Hepatic stellate cell (primary cell): ENCODE measurements around the gene OPRL1.

ENCODE experiments used
- DNase-seq: peaks from one replicate; pipeline ENCODE4 v3.0.0; 2011; ENCODE audit warnings: low spot score

OPRL1 gene

DNA sequence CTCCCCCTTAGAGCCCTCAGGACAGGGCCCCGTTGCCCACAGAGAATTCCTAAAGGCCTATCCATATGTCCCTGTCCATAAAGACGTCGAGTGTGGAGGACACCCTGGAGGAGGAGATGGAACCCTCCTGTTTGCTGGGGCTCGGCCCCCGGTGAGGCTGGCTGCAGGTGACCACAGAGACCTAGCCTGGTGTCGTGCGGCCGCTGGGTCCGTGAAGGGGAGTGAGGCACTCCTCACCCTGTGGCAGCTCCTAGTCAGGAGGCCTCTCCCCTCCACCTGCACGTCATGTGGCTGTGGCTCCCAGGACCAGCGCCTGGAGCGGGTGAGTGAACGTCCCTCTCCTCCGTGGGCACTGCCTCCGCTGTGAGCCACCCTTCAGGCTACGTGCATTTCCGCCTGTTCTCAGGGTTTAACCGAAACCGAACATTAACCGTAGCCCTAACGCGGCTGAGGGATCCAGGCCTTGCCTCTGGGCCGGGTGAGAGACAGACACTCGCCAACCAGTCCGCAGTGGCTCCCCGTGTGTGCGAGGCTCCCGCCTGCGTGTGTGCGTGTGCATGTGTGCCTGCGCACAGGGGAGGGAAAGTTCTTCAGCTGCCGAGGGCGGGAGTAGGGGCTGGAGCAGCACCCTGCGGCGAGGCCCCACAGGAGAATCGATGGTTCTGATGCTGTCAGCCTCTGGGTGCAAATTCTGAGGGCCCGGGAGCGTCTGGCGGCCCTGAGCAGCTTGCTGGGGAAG, 22.8 kb upstream of the OPRL1 start:
- DNase-seq, result no peak

DNA sequence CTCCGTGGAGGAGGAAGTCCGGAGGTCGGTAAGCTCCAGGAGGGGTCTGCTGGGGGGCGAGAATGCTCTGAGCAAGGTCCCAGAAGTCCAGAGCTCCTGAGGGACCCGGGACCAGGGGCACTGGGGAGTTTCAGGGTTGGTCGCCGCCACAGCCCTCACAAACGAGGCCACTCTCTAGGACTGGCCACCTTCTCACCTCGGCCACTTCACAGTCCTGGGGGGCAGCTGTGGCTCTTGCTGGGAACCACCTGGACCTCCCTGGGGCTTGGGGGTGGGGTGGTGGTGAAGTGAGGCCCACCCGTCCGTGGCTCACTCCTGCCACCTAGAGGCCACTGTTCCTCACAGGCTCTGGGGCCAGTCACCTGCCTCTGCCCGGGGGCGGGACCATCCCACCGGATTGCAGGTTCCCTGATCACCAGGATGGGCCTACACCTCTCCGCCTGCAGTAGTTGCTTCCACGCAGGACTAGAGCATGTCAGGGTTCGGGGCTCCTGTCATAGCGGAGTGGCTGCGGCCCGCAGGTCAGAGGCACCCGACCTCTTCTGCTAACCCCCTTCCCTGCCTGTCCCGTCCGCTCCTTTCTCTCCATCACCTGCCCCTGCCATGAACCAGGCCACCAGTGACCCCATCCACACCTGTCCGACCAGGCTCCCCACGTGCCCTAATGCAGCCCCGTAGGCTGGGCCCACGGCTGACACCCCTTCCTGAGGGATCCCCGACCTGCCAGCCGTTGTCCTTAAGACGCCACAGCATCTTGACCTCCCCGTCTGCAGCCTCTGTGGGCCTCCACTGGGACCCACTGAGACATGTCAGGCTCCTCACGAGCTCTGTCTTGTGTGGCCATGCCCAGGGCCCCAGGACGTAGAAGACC, 22.0 kb upstream of the OPRL1 start:
- peak; percentile 85 for DNase-seq

DNA sequence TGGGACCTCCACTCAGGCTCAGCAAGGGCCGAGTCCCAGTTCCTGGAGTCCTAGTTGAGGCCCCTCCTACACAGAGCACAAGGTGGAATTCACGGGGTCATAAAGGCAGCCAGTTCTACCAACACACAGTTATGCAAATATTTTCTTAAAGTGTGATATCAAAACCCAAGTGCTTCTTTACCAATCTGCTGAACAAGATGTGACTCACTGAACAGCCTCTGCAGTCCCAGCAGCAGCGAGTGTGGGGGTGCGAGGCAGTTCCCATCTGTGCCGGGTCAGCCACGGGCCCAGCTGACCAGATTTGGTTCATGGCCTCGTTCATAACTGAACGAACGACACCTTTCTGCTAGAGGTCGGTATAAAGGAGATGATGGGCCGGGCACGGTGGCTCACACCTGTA, 21.3 kb upstream of the OPRL1 start:
- no peak for DNase-seq

DNA sequence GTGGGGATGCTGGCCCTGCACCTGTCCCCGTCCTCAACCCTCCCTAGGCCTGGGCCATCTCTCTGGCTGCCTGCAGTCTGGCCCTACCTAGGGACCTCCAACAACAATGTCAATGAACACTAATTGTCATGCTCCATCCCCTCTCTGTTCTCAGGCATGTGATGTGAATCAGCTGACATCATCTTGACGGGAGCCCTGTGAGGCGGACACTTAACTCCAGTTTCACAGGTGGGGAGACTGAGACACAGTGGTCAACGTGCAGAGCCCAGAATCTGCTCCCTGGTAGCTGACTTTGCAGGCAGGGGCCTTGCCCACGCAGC, 17.6 kb upstream of the OPRL1 start:
- DNase-seq, result no peak

DNA sequence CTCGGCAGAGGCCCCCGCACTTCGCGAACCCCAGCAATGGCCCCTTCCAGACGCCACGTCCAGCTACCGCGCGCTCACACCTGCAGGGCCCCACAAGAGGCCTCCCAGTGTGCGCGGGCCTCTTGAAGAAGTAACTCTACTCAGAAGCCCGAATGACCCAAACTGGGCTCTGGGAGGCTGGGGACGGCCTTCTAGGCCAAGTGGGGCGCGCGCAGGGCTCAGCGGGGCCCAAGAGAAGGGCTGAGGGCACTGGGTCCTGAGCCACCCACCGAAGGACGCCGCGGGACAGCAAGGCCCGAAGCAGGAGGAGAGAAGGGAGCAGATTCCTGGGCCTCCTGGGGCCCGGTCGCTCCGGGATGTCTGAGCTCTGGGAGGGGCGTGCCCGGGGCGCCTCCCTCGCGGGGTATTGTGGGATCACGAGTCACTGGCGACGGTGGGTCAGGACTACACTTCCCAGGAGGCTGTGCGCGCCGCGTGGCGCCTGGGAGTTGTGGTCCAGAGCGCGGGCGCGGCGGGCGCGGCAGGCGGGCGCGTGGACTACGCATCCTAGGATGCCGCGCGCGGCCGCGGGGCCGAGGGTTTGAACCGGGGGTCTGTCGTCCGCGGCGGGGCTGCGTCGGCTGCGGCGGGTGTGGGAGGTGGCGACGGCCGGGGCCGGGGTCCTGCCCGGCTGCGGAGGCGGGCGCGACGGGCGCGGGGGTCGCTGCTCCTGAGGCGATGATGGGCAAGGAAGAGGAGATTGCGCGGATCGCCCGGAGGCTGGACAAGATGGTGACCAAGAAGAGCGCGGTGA, 17.1 kb upstream of the OPRL1 start, which contains the start of gene TCEA2:
Gene TCEA2, plus strand, starts transcription at position 603 of the 793 bp plus-strand sequence. Its CDS starts 115 bp downstream, at position 718.
- DNase-seq, result peak; percentile 99

DNA sequence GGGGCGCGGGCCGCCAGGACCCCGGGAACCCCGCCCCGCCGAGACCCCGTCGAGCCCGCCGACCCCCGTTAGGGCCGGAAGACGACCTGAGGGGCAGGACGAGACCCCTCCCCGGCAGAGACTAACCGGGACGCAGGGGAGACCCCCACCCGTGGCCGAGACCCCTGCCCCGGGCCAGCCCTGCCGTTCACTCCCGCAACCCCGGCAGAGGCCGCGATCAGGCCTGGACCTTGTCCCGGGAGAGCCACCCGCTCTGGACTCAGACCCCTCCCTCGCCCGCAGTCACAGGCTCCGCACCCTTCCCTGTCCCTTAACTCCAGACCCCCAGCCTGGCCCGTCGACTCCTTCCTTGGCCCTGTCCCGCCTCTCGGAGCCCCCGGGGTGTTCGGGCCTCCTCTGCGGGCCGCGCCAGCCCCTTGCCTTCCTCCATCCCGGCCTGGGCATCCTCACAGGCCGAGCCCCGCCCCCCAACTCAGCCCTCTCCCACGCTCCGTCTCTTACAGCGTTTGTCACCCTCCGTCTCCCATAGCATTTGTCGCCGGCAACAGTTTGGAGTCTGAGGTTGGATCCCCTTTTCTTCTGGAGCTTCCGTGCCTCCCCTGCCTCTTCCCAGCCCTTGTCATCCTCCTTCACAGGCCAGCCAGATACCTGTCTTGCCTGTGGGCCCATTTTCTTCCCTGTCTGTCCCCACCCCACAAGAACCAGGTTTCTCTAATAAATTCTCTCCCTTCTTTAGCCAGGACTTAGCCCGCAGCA, 16.3 kb upstream of the OPRL1 start:
- DNase-seq, result peak; percentile 57

DNA sequence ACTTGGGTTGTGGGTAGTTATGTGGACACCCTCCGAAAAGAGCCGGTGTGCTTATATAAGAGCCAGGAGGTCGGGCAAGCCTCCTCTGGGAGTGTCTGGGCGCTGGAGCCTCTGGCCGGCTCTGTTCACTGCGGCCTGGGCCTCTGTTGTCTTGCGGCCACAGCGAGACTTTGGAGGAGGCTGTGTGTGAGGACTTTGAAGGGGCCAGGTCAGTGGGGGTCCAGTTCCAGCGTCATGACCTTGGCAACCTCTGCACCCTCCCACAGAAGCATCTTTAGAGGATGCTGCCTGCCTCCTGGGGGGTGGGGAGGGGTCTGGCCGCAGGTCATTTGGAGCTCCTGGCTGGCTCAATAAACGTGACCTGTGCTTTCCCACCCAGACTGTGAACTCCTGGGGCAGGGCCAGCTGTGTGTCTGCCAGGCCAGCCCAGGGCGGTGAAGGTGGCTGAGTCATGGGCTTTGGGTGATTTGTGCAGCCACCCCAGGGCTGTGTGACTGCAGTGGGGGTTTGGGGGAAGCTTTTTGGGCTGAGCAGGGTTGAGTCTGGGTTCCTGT, 15.7 kb upstream of the OPRL1 start:
- DNase-seq, result peak; percentile 83

DNA sequence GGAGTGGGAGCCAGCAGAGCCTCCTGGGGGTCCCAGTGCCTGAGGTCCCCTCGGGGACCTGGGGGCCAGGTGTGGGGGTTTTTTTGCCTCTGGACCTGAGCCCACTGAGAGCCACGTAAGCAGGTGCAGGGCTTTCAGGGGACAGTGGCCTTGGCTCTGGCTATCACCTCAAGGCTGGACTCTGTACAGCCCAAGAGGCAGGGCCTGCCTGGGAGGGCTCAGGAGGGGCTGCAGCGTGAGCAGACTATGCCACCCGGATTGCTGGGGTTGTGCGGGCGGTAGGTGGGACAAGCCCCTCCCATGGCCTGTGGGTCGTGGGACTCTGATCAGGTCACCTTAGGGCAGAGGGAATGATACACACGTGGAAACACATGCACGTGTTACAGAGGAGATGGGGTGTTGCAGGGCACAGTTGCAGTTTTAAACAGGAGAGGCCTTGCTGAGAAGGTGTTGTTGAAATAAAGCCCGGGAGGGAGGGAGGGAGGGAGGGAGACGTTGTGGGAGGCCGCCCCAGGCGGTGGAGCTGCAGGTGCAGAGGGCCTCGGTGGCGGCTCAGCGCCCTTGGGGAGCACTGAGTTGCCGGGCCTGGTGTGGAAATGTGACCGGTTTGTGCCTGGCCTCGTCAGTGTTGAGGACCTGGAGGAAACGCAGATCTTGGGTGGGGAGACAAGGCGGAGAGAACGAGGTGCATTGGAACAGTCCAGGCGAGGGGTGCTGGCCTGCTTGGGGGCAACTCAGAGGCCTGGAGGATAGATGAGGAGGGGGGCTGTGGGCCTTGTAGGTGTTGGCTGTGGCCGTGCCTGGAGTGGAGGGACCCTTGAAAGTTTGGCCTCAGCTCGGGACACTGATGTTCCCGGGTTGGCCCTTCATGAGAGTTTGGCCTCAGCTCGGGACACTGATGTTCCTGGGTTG, 14.6 kb upstream of the OPRL1 start:
- DNase-seq, result no peak

DNA sequence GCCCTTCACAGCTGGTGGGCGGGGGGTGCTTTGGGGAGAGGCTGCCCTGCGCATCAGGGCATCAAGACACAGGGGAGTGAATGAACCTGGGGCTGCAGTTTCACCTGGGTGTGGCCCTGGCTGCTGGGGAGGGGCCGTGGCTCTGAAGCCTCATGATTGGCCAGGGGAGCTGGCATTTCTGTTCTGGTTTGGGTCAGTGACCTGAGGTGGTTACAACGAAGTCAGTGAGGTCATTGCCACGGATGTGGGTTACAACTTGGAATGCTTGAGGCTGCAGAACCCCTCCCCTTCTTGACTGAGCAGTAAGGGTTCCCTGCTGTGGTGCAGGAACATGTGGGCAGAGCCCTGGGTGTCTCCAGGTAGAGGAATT, 13.9 kb upstream of the OPRL1 start:
- DNase-seq, result peak; percentile 89

DNA sequence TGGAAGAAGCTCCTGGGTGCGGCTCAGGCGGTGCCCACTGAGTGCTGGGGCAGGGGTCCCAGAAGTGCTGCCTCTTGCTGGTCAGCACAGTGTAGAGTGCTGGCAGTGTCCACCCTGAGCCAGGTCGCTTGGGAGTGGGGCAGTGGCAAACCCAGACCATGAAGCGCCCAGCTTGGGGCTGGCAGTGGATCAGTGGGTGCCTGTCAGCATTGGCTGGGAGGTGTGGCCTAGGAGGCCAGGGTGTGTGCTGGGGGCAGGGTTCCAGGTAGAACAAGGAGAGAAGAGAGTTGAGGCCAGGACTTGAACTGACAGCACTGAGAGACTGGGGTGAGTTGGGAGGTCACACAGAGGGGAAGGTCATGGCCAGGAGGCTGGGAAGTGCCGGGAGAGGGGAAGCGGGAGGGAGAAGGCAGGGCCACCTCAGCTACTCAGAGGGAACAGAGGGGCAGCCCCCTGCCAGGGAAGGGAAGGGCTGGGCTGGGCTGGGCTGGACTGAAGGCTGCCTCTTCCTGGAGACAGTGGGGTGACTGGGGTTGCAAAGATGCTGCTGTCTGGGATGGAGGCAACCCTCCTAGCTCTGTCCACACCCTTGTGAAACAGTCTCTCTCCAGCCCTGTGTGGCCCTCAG, 12.8 kb upstream of the OPRL1 start:
- no peak for DNase-seq

DNA sequence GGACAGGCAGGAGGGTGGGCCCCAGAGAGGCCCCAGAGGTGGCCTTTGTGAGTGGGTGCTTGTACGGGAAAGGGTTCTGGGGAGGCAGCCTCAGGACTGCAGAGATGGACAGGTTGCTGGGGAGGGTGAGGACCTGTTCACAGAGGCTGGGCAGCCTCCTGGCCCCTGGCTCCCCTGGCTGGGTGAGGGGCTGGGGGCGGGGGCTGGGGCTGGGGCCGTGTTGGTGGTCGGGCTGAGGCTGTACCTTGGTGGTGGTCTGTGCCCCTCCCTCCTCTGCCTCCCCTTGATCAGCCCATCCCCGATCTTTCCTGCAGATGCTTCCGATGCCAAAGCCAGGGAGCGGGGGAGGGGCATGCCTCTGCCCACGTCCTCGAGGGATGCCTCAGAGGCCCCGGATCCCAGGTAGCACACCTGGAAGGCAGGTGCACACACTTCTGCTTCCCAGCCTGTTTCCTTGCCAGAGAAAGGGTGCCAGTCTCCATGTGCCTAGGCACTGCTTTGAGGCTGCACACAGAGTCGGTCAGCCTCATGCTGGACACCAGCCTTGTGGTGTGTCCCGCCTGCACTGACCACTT, 12.1 kb upstream of the OPRL1 start:
- DNase-seq, result no peak

DNA sequence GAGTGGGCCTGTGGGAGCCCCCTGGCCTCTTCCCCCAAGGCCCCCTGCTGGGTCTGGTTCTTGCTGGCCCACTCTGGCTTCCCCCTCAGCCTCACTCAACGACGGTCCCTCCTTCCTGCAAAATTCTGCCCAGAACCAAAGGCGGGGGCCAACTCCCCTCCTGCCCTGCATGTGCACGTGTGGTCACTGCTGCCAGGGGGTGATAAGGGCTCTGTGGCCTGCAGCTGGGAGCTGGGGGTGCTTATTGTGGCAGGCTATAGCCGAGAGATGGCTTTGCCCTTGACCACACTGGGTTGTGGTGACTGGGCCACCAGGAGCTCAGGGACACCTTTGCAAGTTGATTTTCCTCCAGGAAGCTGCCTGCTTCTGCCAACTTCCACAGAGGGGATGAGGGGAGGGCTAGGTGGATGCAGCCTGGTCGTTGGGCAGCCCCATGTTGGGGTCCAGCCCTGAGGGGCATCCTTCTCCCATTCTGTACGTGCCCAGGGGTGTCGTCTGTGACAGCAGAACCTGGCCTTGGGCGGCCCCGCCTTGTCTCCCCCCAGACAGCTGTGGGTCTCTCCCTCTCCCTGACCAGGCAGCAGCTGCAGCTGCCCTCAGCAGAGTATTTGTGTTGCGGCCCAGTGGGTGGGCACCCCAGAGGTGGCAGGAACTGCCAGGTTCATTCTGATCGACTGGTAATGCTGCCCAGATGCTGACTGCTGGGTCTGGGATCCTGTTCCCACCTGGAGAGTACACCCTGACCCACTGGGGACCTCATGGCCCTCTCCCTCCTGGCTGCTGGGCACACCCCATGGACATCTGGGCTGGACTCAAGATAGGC, 11.3 kb upstream of the OPRL1 start:
- no peak for DNase-seq

DNA sequence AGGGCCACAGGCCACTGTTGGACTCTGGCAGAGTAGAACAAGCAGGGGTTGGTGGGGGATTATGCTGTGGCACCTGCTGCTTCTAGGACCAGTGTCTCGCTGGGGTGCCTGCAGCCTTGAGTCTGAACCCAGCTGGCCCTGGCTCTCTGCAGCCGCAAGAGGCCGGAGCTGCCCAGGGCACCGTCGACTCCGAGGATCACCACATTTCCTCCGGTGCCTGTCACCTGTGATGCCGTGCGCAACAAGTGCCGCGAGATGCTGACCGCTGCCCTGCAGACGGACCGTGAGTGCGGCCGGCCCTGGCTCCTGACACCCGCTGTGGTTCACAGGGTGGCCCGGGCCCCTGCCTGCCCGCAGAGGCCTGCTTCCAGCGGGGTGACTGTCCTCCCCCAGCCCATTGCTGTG, 10.7 kb upstream of the OPRL1 start:
- no peak for DNase-seq

DNA sequence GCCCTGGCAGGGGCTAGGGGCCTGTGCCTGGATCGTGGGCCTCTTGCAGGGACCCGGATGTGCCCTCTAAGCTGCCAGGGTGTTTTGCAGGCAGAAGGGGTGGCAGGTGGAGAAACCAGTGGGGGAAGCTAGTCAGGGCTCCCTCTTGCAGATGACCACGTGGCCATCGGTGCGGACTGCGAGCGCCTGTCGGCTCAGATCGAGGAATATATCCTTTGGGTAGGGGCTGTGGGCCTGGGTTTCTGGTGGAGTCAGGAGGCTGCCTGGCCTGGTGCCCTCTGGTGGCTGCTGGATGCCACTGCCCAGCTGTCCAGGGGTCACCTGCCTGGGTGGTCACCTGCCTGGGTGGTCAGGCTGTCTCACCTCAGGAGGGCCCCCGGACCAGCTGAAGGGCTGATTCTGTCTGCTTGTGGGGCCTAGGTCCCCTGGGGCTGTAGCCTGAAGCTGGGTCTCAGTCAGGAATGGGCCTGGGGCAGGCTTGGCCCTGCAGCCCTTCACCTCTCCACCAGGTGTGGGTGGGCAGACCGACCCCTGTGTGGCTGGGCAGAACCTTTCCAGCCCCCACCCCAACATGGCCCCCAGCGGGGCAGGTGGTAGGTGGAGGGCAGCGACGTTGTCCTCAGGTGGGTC, 10.2 kb upstream of the OPRL1 start:
- peak; percentile 68 for DNase-seq

DNA sequence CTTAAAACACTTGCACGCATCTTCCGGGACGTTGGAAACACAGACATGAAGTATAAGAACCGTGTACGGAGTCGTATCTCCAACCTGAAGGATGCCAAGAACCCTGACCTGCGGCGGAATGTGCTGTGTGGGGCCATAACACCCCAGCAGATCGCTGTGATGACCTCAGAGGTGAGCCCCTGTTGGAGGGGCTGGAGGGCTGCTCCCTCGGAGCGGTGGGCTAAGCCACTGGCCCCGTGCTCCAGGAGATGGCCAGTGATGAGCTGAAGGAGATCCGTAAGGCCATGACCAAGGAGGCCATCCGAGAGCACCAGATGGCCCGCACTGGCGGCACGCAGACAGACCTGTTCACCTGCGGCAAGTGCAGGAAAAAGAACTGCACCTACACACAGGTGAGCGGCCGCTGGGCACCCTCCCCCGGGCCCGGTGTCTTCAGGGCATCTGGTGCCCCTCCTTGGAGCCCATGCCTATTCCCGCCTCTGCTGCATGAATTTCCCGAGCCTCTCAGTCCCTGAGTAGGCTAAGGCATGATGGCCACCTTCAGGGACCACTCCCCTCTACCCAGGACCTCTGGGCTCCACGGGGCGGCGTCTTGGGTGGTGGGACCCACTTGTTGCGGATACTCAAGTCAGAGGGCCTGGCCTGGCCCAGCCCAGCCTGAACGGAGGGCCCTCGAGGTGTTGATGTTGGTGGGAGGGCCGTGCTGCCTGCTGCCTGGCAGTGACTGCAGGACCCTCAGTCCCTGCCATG, 9.5 kb upstream of the OPRL1 start:
- no peak for DNase-seq

DNA sequence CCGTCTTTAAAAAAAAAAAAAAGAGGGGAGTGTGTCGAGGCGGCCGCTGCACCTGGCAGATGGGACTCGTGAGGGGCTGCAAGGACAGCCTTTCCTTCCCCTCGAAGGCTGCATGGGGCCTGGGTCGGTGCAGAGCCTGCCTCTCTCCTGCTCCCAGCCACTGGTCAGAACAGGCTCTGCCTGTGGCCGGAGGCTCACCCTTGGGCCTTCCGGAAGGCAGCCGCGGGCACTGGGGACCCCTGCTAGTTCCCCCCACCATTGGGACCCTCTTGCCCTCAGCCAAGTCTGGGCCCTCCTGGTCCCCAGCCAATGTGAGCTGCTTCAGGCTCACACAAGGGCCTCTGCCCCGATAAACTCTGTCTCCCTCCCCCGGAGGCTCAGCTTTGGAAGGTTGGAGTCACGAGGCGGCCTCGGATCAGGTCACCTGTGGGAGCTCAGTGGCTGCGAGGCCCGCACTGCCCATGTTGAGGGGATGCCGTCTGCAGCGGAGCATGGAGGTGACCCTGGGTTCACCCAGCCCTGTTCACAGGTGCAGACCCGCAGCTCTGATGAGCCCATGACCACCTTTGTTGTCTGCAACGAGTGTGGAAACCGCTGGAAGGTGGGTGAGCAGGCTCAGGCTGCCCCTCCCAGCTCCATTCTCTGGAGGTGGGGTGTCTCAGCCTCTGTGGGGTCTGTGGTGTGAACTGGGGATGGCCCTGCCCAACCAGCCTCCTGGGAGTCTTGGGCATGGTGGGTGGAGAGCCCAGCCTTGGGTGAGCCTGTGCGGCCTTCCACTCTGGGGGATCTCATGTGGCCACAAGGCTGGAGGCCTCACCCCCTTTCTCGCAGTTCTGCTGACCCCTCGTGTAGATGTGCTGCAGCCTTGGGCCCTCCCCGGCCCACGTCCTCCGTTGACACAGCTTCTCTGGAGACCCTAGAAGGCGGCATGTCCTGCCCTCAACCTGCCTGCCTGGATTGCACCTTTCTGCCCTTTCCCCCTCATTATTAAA, 8.2 kb upstream of the OPRL1 start:
- no peak for DNase-seq
